Thyroid gland (tissue), 4 donors: ENCODE results near the gene CEACAM1.

ENCODE experiments used
- POLR2A ChIP-seq, 2 donors: fragments of 450-650 bp; IDR thresholded peaks; one replicate each; pipeline ENCODE4 v1.6.1; 2017; ENCODE audit warnings: antibody characterized with exemption in 2 of 2, mild to moderate bottlenecking in 2 of 2, moderate library complexity in 1 of 2
- TF ChIP-seq, protein P1 (sequence below), 6 experiments: fragments of 200-600 bp in 3 of 6; fragments of 450-650 bp in 3 of 6; sonication (generic) in 3 of 6; IDR thresholded peaks; one replicate each; pipeline ENCODE4 v1.5.1; 2016 to 2019; ENCODE audit warnings: antibody characterized with exemption in 6 of 6, mild to moderate bottlenecking in 2 of 6, inconsistent platforms in 1 of 6, moderate library complexity in 1 of 6

DNA sequence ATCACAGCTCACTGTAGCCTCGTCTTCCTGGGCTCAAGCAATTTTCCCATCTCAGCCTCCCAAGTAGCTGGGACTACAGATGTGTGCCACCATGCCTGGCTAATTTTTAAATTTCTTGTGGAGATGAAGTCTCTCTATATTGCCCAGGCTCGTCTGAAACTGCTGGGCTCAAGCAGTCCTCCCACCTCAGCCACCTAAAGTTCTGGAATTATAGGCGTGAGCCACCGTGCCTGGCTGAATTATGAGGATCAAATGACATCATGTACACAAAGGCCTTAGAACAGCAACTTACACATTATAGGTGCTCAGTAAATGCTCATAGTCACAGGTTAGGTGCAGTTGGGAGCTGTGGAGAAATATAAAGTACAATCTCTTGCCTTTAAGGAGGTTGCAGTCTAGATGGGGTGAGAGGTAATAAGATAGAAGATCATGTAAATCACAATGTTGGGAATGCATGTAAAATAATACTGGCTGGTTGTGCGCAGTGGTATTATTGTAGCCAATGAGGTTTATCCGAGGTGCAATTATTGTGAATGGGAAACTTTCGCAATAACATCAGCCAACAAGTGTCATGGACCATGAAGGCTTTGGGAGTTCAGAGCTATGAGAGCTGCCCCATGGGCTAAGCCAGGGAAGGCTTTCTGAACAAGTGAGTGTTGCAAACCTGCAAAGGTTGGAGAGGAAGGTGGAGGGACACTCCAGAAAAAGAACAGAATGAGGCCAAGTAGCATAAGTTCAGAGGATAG, 55.7 kb downstream of the CEACAM1 start:
- TF ChIP-seq, protein P1, sequence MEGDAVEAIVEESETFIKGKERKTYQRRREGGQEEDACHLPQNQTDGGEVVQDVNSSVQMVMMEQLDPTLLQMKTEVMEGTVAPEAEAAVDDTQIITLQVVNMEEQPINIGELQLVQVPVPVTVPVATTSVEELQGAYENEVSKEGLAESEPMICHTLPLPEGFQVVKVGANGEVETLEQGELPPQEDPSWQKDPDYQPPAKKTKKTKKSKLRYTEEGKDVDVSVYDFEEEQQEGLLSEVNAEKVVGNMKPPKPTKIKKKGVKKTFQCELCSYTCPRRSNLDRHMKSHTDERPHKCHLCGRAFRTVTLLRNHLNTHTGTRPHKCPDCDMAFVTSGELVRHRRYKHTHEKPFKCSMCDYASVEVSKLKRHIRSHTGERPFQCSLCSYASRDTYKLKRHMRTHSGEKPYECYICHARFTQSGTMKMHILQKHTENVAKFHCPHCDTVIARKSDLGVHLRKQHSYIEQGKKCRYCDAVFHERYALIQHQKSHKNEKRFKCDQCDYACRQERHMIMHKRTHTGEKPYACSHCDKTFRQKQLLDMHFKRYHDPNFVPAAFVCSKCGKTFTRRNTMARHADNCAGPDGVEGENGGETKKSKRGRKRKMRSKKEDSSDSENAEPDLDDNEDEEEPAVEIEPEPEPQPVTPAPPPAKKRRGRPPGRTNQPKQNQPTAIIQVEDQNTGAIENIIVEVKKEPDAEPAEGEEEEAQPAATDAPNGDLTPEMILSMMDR (IDR thresholded peaks at IDR 0.05), result no peak
- no peak for TF ChIP-seq POLR2A (IDR thresholded peaks at IDR 0.05)
